Limb (tissue), 2 donors: ENCODE data around the gene ARFIP2.
A peak's percentile ranks its signal among the peaks of the same experiment; 100 is the strongest.

Experiments
- DNase-seq, 2 donors: peaks; one replicate each; pipeline ENCODE4 v3.0.0-alpha.2; 2016; ENCODE audit errors: extremely low spot score in 2 of 2

The ARFIP2 gene

GRCh38 chr11:6482441-6482840 is 1.3 kb upstream of the ARFIP2 start:
- no peak for DNase-seq

- DNase-seq, result no peak
Observed at GRCh38 chr11:6481924-6482275, 769 bp upstream of the ARFIP2 start.

- DNase-seq, result no peak
Observed at GRCh38 chr11:6480299-6480914, 724 bp downstream of the ARFIP2 start.

- no peak for DNase-seq
Observed at GRCh38 chr11:6476571-6476970, 4.6 kb downstream of the ARFIP2 start.

- DNase-seq, result no peak
Observed at GRCh38 chr11:6475936-6476335, 5.2 kb downstream of the ARFIP2 start.

- no peak for DNase-seq
Observed at GRCh38 chr11:6474806-6475500, 6.2 kb downstream of the ARFIP2 start.

GRCh38 chr11:6474413-6474792 is 6.7 kb downstream of the ARFIP2 start:
- no peak for DNase-seq

GRCh38 chr11:6473451-6474412 is 7.4 kb downstream of the ARFIP2 start, which contains the start of gene TRIM3:
Gene TRIM3 (minus strand): TSS chr11:6473941. CDS start chr11:6465695, 8,246 bp downstream.
- peak; percentile 88 to 98 for DNase-seq

- DNase-seq, result no peak
Observed at GRCh38 chr11:6472934-6473333, 8.2 kb downstream of the ARFIP2 start.

GRCh38 chr11:6469599-6469998 is 11.5 kb downstream of the ARFIP2 start:
- DNase-seq, result no peak

- DNase-seq, result peak; percentile 80 to 85
Observed at GRCh38 chr11:6468712-6469495, 12.2 kb downstream of the ARFIP2 start.

- DNase-seq, result no peak
Observed at GRCh38 chr11:6459099-6459450, 22.1 kb downstream of the ARFIP2 start.

- DNase-seq, result no peak
Observed at GRCh38 chr11:6458352-6459098, 22.6 kb downstream of the ARFIP2 start.

- no peak for DNase-seq
Observed at GRCh38 chr11:6457581-6458320, 23.4 kb downstream of the ARFIP2 start.

GRCh38 chr11:6456361-6457073 is 24.6 kb downstream of the ARFIP2 start:
- no peak for DNase-seq

- no peak for DNase-seq
Observed at GRCh38 chr11:6455070-6455469, 26.1 kb downstream of the ARFIP2 start.

- no peak for DNase-seq
Observed at GRCh38 chr11:6453152-6453551, 28.0 kb downstream of the ARFIP2 start.

- no peak for DNase-seq
Observed at GRCh38 chr11:6452219-6452618, 28.9 kb downstream of the ARFIP2 start.

- DNase-seq, result no peak
Observed at GRCh38 chr11:6448574-6448973, 32.6 kb downstream of the ARFIP2 start.
